Heart right ventricle (tissue), 16 donors: ENCODE results near the gene IFNW1. TPM values are rescaled to one million over a fixed set of nuclear protein-coding genes. Genes with fewer than 3 reads are reported as not detected.
"Not testable (repeated sequence)": the region's sequence is repeated elsewhere in the genome, so short reads cannot be mapped to it uniquely, and the experiment has no call there.

ENCODE experiments used
- ATAC-seq, 8 donors: fragments of 200-7000 bp; cut with Tn5 transposase; one replicate each; pipeline ENCODE4 v1.9.1; 2020; ENCODE audit warnings: mild to moderate bottlenecking in 8 of 8, moderate library complexity in 8 of 8, moderate number of reproducible peaks in 1 of 8
- DNase-seq, 2 donors: peaks; one replicate each; pipeline ENCODE4 v3.0.0-alpha.2; 2020
- H3K27ac ChIP-seq, 10 donors: fragments of 200-600 bp; sonication (generic) in 2 of 10; one replicate each; pipeline versions ENCODE4 v1.5.0 to v1.8.0; 2020 to 2022; ENCODE audit warnings: mild to moderate bottlenecking in 3 of 10
- H3K27me3 ChIP-seq, 7 donors: fragments of 200-600 bp; one replicate each; pipeline ENCODE4 v1.8.0; 2021 to 2022; ENCODE audit warnings: mild to moderate bottlenecking in 2 of 7
- H3K36me3 ChIP-seq, 9 donors: fragments of 200-600 bp; sonication (generic) in 1 of 9; one replicate each; pipeline versions ENCODE4 v1.5.0 to v1.8.0; 2020 to 2022; ENCODE audit warnings: mild to moderate bottlenecking in 2 of 9
- H3K4me1 ChIP-seq, 9 donors: fragments of 200-600 bp; sonication (generic) in 1 of 9; one replicate each; pipeline versions ENCODE4 v1.5.0 to v1.8.0; 2020 to 2022; ENCODE audit warnings: mild to moderate bottlenecking in 4 of 9
- H3K4me3 ChIP-seq, 10 donors: fragments of 200-600 bp; sonication (generic) in 2 of 10; one replicate each; pipeline versions ENCODE4 v1.5.0 to v1.8.0; 2020 to 2022; ENCODE audit warnings: mild to moderate bottlenecking in 7 of 10, moderate library complexity in 2 of 10
- H3K9me3 ChIP-seq, 11 donors: fragments of 200-600 bp in 10 of 11; sonication (generic) in 2 of 11; one replicate each; pipeline versions ENCODE4 v1.5.0 to v1.8.0; 2013 to 2022; ENCODE audit warnings: mild to moderate bottlenecking in 2 of 11, control low read depth in 1 of 11, moderate library complexity in 1 of 11
- WGBS, 2 donors: extraction: QIAGEN DNeasy Blood & Tissue Kit; methylation state at CpG; one replicate each; pipeline ENCODE4 v1.1.7; 2013; ENCODE audit warnings: inconsistent platforms in 1 of 2; 5-methylcytosine and 5-hydroxymethylcytosine counted together
- intact Hi-C, 10 donors: fragments of 100-400 bp; cut with DNase I; formaldehyde crosslinking; loops; one replicate each; pipeline versions ENCODE4 v1.11.1 to v1.14.2; 2022
- polyA plus RNA-seq, 2 donors: library from polyadenylated mRNA; stranded (reverse); fragments of 200-250 nt; gene quantifications; one replicate each; pipeline ENCODE4 v1.2.3, GENCODE V29; 2013
- total RNA-seq, 10 donors: library from RNA; stranded (reverse); fragmentation: NEBNext Ultra II Directional in 3 of 10; extraction: Animal tissue kit (Norgen Biotek cat#: 25700) in 3 of 10; gene quantifications; one replicate each; pipeline versions ENCODE4 v1.2.1 to v1.2.4, GENCODE V29; 2021 to 2023
- TF ChIP-seq, protein P1 (sequence below), 9 donors: fragments of 200-600 bp; sonication (generic) in 2 of 9; IDR thresholded peaks; one replicate each; pipeline versions ENCODE4 v1.5.0 to v1.8.0; 2021 to 2022; ENCODE audit warnings: antibody characterized with exemption in 9 of 9, mild to moderate bottlenecking in 5 of 9, moderate library complexity in 1 of 9
- donor health status: Arrhythmogenic right ventricular cardiomyopathy.
- donor health status: ischemic (EF 13 %, LVEDD 7.1; RV severe dilation, severe dysfunction).
- donor health status: healthy with polysubstance abuse.
- donor health status: DM: no; HTN: yes; CAD: no.
- donor health status: DM: no; HTN: no; CAD: no.
- donor health status: ischemic (EF 25% LVEDD 6.9; RV normal size, moderate dysfunction).
- donor health status: ischemic (EF 25% LVEDD 5.7; RV mildly dilated, moderate dysfunction).
- donor health status: healthy.
- donor health status: DM: yes; HTN: yes; CAD: no.
- donor health status: Ischemic cardiomyopathy.
- donor health status: ischemic (EF 35%, LVEDD 5.7; RV mildly dilated, moderate dysfunction).
- donor health status: nonischemic (EF 11% LVEDD 7.7; RV severe dilation, severe dysfunction).
- donor health status: DM: yes; HTN: yes; CAD: no.
- donor health status: PGD.
- donor health status: ischemic (EF 29% LVEDD 5.4; RV normal size, mild dysfunction).
- donor health status: nonischemic (EF 23%, LVEDD 6.1; RV moderate dilation, normal function).

IFNW1 gene
- total and polyA plus RNA-seq, 12 donors, result not detected

DNA sequence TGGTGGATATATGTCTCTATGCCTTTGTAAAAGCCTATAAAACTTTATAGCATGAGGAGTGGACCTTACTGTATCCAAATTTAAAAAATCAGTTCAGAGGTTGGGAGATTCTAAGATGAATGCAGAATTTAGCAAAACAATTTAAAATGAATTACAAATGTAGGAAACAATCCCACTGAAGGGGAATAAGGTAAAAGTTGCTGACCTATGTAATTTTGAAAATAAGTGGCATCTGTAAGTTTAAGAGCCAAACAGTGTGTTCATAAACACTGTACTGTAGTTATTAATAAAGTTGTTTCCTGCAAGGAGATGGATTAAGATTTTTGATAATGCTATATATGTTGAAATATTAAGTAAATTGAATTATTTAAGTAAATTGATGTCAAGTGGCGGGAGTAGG, 4.6 kb downstream of the IFNW1 start:
- intact Hi-C loops, result no loop called here
- Histone ChIP-seq H3K4me1 (peaks cover 0 to 3% (median 0%) of the 10 kb centered on the region in 9 donors), H3K36me3 (no peaks in the 10 kb centered on the region), H3K9me3 (no peaks in the 10 kb centered on the region), H3K27me3 (no peaks in the 10 kb centered on the region), H3K27ac (no peak overlapping the region), H3K4me3 (no peak overlapping the region)
- no peak for DNase-seq
- TF ChIP-seq, protein P1, sequence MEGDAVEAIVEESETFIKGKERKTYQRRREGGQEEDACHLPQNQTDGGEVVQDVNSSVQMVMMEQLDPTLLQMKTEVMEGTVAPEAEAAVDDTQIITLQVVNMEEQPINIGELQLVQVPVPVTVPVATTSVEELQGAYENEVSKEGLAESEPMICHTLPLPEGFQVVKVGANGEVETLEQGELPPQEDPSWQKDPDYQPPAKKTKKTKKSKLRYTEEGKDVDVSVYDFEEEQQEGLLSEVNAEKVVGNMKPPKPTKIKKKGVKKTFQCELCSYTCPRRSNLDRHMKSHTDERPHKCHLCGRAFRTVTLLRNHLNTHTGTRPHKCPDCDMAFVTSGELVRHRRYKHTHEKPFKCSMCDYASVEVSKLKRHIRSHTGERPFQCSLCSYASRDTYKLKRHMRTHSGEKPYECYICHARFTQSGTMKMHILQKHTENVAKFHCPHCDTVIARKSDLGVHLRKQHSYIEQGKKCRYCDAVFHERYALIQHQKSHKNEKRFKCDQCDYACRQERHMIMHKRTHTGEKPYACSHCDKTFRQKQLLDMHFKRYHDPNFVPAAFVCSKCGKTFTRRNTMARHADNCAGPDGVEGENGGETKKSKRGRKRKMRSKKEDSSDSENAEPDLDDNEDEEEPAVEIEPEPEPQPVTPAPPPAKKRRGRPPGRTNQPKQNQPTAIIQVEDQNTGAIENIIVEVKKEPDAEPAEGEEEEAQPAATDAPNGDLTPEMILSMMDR (IDR thresholded peaks at IDR 0.05), result no peak
- 52 to 97% methylated on average over 1 of the region's 1 CpG for WGBS, 2 donors
- ATAC-seq, result no peak

DNA sequence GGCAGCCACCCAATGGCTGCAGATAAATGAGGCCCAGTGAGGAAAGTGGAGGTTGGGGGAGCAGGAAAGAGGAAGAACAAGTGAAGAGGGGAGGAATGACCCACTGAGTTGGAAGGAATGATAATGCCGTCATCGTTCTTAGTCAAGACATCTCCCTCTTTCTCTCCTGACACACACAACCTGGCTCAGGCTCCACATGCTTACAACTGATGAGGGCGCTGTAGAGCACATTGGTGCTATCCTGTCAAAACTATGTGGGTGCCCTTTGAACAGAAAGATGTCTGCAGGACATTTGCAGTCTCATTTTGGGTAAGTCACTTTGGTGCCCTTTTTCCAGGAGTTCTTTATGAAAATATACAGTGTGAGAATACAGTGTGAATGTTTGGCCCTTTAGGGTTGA, 5.9 kb downstream of the IFNW1 start:
- TF ChIP-seq, protein P1 (IDR thresholded peaks at IDR 0.05), result no peak
- H3K4me1 ChIP-seq, result peaks cover 0 to 3% (median 0%) of the 10 kb centered on the region in 9 donors
- intact Hi-C loops, result no loop called here
- 62 to 64% methylated on average over 3 of the region's 3 CpGs for WGBS, 2 donors
- H3K27me3 ChIP-seq, result no peaks in the 10 kb centered on the region
- DNase-seq (no peak), ATAC-seq (no peak)
- no peak overlapping the region for H3K4me3 ChIP-seq
- H3K36me3 ChIP-seq, result no peaks in the 10 kb centered on the region
- no peak overlapping the region for H3K27ac ChIP-seq
- H3K9me3 ChIP-seq, result no peaks in the 10 kb centered on the region

DNA sequence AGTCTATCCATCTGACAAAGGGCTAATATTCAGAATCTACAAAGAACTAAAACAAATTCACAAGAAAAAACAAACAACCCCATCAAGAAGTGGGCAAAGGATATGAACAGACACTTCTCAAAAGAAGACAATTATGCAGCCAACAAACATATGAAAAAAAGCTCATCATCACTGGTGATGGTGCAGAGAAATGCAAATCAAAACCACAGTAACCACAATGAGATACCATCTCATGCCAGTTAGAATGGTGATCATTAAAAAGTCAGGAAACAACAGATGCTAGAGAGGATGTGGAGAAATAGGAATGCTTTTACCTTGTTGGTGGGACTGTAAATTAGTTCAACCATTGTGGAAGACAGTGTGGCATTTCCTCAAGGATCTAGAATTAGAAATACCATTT, 13.4 kb downstream of the IFNW1 start:
- H3K27ac ChIP-seq, H3K4me1 ChIP-seq, DNase-seq, ATAC-seq, H3K27me3 ChIP-seq, intact Hi-C loops, H3K4me3 ChIP-seq, H3K9me3 ChIP-seq, H3K36me3 ChIP-seq: not testable (repeated sequence)

DNA sequence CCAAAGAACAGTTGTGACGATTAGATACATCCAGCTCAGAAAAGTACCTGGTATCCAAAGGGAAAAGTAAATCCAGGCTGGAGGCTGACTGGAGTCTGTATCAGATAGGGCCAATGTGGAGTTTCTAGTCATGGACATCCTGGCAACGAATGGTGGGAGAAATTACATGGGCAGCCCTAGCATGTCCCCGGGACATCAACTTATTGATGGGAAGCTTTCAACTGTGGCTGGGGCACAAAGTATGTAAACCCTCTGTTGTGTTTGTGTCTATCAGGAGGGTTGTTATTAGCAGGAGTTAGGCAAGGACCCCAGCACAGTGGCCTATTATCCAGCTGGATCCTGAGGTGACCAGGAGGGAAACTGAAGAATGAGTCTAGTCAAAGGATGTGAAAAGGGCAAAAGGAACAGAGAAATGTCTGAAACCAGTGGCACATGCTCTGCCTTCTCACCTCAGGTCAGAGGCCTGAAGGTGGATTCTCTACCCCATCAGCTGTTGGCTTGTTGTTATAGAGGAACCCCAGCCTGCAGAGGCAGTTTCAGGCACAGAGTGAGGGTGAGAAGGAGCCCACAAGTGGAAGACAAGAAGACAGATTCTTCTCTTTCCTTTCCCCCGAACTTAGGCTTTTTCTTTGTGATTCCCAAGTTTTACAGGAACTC, 19.9 kb downstream of the IFNW1 start:
- H3K36me3 ChIP-seq, result no peaks in the 10 kb centered on the region
- intact Hi-C loops, result no loop called here
- no peak for DNase-seq
- 72 to 88% methylated on average over 4 of the region's 4 CpGs for WGBS, 2 donors
- no peak for ATAC-seq
- TF ChIP-seq, protein P1 (IDR thresholded peaks at IDR 0.05), result no peak
- H3K9me3 ChIP-seq, result no peaks in the 10 kb centered on the region
- no peaks in the 10 kb centered on the region for H3K27me3 ChIP-seq
- H3K4me3 ChIP-seq, result no peak overlapping the region
- no peak overlapping the region for H3K27ac ChIP-seq
- H3K4me1 ChIP-seq, result peaks cover 0 to 11% (median 0%) of the 10 kb centered on the region in 9 donors

DNA sequence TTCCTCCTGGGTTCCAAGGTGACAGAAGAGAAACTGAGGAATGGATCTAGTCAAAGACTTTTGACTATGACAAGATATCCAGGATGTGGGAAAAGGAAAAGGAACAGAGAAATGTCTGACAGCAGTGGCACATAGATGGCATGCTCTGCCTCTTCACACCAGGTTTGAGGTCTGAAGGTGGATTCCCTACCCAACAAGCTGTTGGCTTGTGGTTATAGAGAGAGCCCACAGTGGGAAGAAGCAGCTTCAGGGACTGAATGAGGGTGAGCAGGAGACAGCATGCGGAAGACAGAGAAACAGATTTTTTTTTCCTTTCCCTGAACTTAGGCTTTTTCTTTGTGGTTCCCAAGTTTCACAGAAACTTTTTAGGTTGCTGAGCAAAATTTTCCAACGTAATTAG, 20.6 kb downstream of the IFNW1 start:
- no peaks in the 10 kb centered on the region for H3K9me3 ChIP-seq
- ATAC-seq (no peak), DNase-seq (no peak)
- H3K27ac ChIP-seq, result no peak overlapping the region
- intact Hi-C loops, result no loop called here
- TF ChIP-seq, protein P1 (IDR thresholded peaks at IDR 0.05), result no peak
- peaks cover 0 to 11% (median 0%) of the 10 kb centered on the region in 9 donors for H3K4me1 ChIP-seq
- H3K4me3 ChIP-seq, result no peak overlapping the region
- no peaks in the 10 kb centered on the region for H3K27me3 ChIP-seq
- WGBS, 2 donors, result 90 to 94% methylated on average over 2 of the region's 2 CpGs
- H3K36me3 ChIP-seq, result no peaks in the 10 kb centered on the region
